ENCODE measurements around the gene CCDC126. TPM values are rescaled to one million over a fixed set of nuclear protein-coding genes. Genes with fewer than 3 reads are reported as not detected.

CCDC126 gene
- total and polyA plus RNA-seq, 9 of the 15 experiments (the other 6 are each of a cell fraction or from before 2014, with no cell fraction given), result 3.0 to 16.2 (median 5.2) TPM

DNA sequence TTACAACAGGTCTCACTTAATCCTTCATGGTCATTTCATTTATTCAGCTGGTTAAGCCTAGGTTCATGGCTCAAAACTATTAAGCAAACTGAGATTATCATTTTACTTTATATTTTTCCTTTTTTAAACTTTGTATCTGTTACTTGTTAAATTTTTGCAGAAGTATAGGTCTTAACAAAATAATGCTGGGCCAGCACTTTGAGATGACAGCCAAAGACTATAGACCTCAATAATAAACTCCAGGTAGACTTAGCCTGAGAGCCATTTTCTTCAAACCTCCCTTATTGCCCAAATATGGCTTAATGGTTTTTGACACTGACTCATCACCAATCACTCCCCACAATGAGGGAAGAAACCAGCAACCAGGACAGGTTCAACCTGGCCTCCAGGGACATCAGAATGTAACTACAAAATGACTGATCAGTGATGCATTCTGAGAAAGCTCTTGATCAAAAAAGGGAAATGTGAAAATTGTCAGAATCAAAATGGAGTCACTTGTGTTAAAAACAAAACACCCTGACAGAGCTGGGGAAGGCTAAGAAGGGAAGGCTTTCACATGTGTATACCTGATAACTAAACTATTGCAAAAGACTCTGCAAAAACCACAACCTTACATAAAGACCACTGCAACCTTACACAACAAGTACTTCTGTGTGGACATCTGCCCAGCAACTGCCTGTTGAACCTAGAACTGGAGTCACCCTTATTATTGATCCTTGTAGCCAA, 2.1 kb upstream of the CCDC126 start (continued):
- TF ChIP-seq, protein P1, sequence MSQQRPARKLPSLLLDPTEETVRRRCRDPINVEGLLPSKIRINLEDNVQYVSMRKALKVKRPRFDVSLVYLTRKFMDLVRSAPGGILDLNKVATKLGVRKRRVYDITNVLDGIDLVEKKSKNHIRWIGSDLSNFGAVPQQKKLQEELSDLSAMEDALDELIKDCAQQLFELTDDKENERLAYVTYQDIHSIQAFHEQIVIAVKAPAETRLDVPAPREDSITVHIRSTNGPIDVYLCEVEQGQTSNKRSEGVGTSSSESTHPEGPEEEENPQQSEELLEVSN (IDR thresholded peaks at IDR 0.05; ENCODE audit: borderline replicate concordance in 1 of 2, extremely low read depth in 1 of 2, insufficient read depth in 1 of 2, insufficient read length in 1 of 2, low read depth in 1 of 2, low read length in 1 of 2, poor library complexity in 1 of 2, severe bottlenecking in 1 of 2), result no peak
- TF ChIP-seq, protein P2, sequence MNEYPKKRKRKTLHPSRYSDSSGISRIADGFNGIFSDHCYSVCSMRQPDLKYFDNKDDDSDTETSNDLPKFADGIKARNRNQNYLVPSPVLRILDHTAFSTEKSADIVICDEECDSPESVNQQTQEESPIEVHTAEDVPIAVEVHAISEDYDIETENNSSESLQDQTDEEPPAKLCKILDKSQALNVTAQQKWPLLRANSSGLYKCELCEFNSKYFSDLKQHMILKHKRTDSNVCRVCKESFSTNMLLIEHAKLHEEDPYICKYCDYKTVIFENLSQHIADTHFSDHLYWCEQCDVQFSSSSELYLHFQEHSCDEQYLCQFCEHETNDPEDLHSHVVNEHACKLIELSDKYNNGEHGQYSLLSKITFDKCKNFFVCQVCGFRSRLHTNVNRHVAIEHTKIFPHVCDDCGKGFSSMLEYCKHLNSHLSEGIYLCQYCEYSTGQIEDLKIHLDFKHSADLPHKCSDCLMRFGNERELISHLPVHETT (CRISPR knock-in tag; conservative IDR thresholded peaks at IDR 0.05 in 1 of 2, IDR thresholded peaks at IDR 0.05 in 1 of 2), result peak in 1 of 2 experiments; percentile 75; a peak in 2 of 4 replicates
- TF ChIP-seq PRMT5 (CRISPR knock-in tag; IDR thresholded peaks at IDR 0.05) (no peak), CEBPB (tag; IDR thresholded peaks at IDR 0.05) (peak; percentile 97), ZNF3 (CRISPR knock-in tag; IDR thresholded peaks at IDR 0.05) (no peak), KAT2B (IDR thresholded peaks at IDR 0.05; ENCODE audit: low read depth, low read length) (no peak), FOXA3 (CRISPR knock-in tag; conservative IDR thresholded peaks at IDR 0.05 in 1 of 2, IDR thresholded peaks at IDR 0.05 in 1 of 2) (no peak), ZNF644 (tag; IDR thresholded peaks at IDR 0.05; ENCODE audit: low read depth) (0 out of 2 replicates have a peak, but pooled peaks have one; percentile 40), SRF (CRISPR knock-in tag; IDR thresholded peaks at IDR 0.05) (peak; percentile 87 to 99), CBX8 (IDR thresholded peaks at IDR 0.05; ENCODE audit: borderline replicate concordance, extremely low read depth, low read depth, low read length, poor library complexity, severe bottlenecking) (no peak)
- TF ChIP-seq, protein P3, sequence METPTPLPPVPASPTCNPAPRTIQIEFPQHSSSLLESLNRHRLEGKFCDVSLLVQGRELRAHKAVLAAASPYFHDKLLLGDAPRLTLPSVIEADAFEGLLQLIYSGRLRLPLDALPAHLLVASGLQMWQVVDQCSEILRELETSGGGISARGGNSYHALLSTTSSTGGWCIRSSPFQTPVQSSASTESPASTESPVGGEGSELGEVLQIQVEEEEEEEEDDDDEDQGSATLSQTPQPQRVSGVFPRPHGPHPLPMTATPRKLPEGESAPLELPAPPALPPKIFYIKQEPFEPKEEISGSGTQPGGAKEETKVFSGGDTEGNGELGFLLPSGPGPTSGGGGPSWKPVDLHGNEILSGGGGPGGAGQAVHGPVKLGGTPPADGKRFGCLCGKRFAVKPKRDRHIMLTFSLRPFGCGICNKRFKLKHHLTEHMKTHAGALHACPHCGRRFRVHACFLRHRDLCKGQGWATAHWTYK (CRISPR knock-in tag; IDR thresholded peaks at IDR 0.05), result 0 out of 2 replicates have a peak, but pooled peaks have one; percentile 26
- TF ChIP-seq, protein P4, sequence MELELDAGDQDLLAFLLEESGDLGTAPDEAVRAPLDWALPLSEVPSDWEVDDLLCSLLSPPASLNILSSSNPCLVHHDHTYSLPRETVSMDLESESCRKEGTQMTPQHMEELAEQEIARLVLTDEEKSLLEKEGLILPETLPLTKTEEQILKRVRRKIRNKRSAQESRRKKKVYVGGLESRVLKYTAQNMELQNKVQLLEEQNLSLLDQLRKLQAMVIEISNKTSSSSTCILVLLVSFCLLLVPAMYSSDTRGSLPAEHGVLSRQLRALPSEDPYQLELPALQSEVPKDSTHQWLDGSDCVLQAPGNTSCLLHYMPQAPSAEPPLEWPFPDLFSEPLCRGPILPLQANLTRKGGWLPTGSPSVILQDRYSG (tag; conservative IDR thresholded peaks at IDR 0.05; ENCODE audit: low read depth), result peak; percentile 95
- TF ChIP-seq, protein P5, sequence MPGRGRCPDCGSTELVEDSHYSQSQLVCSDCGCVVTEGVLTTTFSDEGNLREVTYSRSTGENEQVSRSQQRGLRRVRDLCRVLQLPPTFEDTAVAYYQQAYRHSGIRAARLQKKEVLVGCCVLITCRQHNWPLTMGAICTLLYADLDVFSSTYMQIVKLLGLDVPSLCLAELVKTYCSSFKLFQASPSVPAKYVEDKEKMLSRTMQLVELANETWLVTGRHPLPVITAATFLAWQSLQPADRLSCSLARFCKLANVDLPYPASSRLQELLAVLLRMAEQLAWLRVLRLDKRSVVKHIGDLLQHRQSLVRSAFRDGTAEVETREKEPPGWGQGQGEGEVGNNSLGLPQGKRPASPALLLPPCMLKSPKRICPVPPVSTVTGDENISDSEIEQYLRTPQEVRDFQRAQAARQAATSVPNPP (IDR thresholded peaks at IDR 0.05; ENCODE audit: borderline replicate concordance, insufficient read depth, insufficient read length), result no peak
- TF ChIP-seq, protein P6, sequence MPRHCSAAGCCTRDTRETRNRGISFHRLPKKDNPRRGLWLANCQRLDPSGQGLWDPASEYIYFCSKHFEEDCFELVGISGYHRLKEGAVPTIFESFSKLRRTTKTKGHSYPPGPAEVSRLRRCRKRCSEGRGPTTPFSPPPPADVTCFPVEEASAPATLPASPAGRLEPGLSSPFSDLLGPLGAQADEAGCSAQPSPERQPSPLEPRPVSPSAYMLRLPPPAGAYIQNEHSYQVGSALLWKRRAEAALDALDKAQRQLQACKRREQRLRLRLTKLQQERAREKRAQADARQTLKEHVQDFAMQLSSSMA (CRISPR knock-in tag; IDR thresholded peaks at IDR 0.05), result no peak
- TF ChIP-seq, protein P7, sequence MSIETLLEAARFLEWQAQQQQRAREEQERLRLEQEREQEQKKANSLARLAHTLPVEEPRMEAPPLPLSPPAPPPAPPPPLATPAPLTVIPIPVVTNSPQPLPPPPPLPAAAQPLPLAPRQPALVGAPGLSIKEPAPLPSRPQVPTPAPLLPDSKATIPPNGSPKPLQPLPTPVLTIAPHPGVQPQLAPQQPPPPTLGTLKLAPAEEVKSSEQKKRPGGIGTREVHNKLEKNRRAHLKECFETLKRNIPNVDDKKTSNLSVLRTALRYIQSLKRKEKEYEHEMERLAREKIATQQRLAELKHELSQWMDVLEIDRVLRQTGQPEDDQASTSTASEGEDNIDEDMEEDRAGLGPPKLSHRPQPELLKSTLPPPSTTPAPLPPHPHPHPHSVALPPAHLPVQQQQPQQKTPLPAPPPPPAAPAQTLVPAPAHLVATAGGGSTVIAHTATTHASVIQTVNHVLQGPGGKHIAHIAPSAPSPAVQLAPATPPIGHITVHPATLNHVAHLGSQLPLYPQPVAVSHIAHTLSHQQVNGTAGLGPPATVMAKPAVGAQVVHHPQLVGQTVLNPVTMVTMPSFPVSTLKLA (conservative IDR thresholded peaks at IDR 0.05), result no peak
